HFFc6 (cell line): ENCODE results near the gene UNC13D. TPM values are rescaled to one million over a fixed set of nuclear protein-coding genes. Genes with fewer than 3 reads are reported as not detected.

ENCODE experiments used
- DNase-seq: peaks from one replicate; pipeline ENCODE4 v3.0.0-alpha.2; 2018
- H3K27ac Mint-ChIP-seq: 2 replicates; pipeline ENCODE4 v1.8.0; 2020; ENCODE audit warnings: mild to moderate bottlenecking, mixed read lengths
- H3K27me3 Mint-ChIP-seq: 2 replicates; pipeline ENCODE4 v1.8.0; 2021; ENCODE audit warnings: mild to moderate bottlenecking, moderate library complexity, mixed read lengths; ENCODE audit not compliant: insufficient read depth
- H3K36me3 Mint-ChIP-seq: 2 replicates; pipeline ENCODE4 v1.8.0; 2021; ENCODE audit warnings: low read depth, mixed read lengths
- H3K4me1 Mint-ChIP-seq: 2 replicates; pipeline ENCODE4 v1.8.0; 2020; ENCODE audit warnings: low read depth, mixed read lengths
- H3K4me3 Mint-ChIP-seq: 2 replicates; pipeline ENCODE4 v1.8.0; 2020; ENCODE audit warnings: mild to moderate bottlenecking, moderate library complexity, mixed read lengths
- H3K9me3 Mint-ChIP-seq: 2 replicates; pipeline ENCODE4 v1.8.0; 2020; ENCODE audit warnings: mild to moderate bottlenecking, mixed read lengths
- total RNA-seq, 6 experiments: library from RNA; stranded (reverse); fragmentation: NEBNext Ultra II Directional; extraction: Animal tissue kit (Norgen Biotek cat#: 25700); gene quantifications; 2 replicates in 1 of 6; 3 replicates in 5 of 6; pipeline ENCODE4 v1.2.3, GENCODE V29; 2021
- TF ChIP-seq, protein P1 (sequence below): fragments of 200-600 bp; sonication (generic); IDR thresholded peaks from 2 replicates; pipeline ENCODE4 v1.5.0; 2021; ENCODE audit warnings: antibody characterized with exemption, mild to moderate bottlenecking

The UNC13D gene
- total RNA-seq, 6 experiments from 2014 or later = 0.17 to 0.78 (median 0.24) TPM

DNA sequence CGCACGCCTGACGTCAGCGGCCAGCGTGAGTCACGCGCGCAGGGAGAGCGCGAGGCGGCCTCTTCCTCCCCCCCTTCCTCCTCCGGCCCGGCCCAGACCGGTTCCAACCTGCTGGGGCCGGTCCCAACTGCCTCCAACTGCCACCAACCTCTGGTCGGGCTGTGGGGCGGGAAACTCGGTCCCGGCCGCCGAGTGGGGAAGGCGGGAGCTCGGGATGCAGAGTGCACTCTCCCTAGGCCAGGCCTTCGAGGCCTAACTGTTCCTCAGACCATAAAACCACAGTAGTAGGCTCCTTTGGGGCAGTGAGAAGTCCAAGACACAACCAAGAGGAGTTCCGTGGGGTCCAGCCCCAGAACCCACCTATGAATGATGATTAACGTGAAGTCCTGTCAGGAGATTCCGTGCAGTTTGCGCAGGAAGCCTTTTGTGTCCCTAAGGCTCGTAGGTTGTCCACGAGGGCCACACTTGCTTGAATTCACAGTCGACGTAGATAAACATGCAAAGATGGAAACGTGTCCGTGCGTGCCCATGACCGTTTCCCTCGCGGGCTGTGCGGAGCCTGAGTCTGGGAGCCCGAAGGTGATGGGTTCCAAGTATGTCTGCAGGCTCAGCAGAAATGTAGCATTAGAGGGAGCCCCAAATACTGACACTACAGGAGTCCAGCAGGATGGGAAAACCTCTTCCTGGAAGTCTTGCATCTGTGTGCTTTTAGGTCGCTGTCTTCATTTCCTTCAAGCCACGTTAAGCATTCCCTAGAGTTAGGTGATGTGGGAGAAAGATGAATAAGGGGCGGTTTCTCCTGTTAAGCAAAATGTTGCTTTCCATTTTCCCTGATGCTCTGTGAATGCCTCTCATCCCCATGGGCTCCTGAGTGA lies 59.0 kb downstream of the UNC13D start:
- Mint-ChIP-seq H3K4me1 (peaks cover 38% of the 10 kb centered on the region), H3K27ac (peak overlapping the region; percentile 99), H3K9me3 (peaks cover 3% of the 10 kb centered on the region; the same call in 1 of the 2 replicates), H3K27me3 (no peaks in the 10 kb centered on the region), H3K4me3 (peak overlapping the region; percentile 88), H3K36me3 (peaks cover 16% of the 10 kb centered on the region)
- peak; percentile 78 for DNase-seq
- TF ChIP-seq, protein P1, sequence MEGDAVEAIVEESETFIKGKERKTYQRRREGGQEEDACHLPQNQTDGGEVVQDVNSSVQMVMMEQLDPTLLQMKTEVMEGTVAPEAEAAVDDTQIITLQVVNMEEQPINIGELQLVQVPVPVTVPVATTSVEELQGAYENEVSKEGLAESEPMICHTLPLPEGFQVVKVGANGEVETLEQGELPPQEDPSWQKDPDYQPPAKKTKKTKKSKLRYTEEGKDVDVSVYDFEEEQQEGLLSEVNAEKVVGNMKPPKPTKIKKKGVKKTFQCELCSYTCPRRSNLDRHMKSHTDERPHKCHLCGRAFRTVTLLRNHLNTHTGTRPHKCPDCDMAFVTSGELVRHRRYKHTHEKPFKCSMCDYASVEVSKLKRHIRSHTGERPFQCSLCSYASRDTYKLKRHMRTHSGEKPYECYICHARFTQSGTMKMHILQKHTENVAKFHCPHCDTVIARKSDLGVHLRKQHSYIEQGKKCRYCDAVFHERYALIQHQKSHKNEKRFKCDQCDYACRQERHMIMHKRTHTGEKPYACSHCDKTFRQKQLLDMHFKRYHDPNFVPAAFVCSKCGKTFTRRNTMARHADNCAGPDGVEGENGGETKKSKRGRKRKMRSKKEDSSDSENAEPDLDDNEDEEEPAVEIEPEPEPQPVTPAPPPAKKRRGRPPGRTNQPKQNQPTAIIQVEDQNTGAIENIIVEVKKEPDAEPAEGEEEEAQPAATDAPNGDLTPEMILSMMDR = no peak

DNA sequence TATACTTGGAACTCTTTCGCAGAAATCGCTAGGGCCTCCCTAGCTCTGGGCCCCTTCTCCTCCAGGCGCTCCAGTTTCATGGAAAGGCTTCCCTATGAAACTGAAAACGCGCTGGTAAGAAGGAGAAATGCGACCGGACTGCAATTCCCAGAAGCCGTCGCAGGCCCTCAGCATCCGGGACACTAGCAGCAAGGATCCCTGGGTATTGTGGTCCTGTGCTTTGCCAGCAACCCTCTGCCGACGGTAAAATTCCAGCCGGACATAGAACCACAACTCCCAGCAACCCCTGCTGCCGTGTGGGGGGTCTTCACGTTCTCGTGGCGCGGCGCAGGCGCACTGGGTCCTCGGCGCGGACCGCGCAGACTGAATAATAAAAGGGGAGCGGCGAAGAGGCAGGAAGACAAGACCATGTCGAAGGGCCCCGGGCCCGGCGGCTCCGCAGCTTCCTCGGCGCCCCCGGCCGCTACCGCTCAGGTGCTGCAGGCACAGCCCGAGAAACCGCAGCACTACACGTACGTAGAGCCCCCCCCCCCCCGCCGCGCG lies 59.7 kb downstream of the UNC13D start, which contains the start of gene UNK:
Gene UNK, plus strand, starts transcription at position 334 of the 543 bp plus-strand sequence. Its CDS starts 75 bp downstream, at position 409.
- DNase-seq = peak; percentile 99
- Mint-ChIP-seq H3K27ac (peak within 1 kb of the TSS; percentile 99), H3K4me1 (peaks cover 44% of the 10 kb centered on the region), H3K9me3 (peaks cover 7% of the 10 kb centered on the region), H3K36me3 (peaks cover 19% of the 10 kb centered on the region), H3K27me3 (peaks cover 2% of the 10 kb centered on the region), H3K4me3 (peak within 1 kb of the TSS; percentile 88)
- TF ChIP-seq, protein P1 = no peak

DNA sequence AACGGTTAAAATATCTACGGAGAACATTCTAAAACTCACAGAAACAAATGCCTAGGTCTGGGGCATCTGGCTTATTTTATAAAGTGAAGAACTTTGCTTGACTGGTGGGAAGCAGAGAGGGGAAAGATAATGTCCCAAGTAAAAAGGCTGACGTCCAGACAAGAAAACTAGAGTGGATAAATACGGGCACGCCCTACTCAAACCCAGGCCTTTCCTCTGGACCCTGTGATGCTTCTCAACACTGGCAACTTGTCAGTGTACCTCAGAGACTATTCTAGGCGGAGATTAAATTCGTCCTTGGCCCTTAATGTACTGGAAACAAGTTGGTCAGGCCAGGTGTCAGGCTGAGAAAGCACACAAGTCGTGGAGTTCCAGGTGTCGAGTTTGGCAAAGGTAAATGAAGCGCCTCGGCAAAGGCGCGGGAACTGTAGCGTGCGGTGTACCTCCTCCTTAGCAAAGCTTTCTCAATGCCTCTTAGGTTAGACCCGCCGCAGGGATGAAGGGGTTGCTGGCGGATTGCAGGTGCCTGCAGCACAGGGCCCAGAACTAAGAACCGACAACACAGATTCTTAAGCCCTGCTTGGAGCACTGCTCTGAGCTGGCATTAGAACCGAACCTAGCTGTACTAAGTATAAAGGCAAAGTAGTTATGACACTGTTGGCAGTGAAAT lies 60.3 kb downstream of the UNC13D start:
- Mint-ChIP-seq H3K36me3 (peaks cover 21% of the 10 kb centered on the region), H3K27me3 (peaks cover 3% of the 10 kb centered on the region), H3K27ac (peak overlapping the region; percentile 99), H3K4me1 (peaks cover 44% of the 10 kb centered on the region), H3K9me3 (peaks cover 9% of the 10 kb centered on the region), H3K4me3 (peak overlapping the region; percentile 88)
- TF ChIP-seq, protein P1 = no peak
- DNase-seq = no peak

DNA sequence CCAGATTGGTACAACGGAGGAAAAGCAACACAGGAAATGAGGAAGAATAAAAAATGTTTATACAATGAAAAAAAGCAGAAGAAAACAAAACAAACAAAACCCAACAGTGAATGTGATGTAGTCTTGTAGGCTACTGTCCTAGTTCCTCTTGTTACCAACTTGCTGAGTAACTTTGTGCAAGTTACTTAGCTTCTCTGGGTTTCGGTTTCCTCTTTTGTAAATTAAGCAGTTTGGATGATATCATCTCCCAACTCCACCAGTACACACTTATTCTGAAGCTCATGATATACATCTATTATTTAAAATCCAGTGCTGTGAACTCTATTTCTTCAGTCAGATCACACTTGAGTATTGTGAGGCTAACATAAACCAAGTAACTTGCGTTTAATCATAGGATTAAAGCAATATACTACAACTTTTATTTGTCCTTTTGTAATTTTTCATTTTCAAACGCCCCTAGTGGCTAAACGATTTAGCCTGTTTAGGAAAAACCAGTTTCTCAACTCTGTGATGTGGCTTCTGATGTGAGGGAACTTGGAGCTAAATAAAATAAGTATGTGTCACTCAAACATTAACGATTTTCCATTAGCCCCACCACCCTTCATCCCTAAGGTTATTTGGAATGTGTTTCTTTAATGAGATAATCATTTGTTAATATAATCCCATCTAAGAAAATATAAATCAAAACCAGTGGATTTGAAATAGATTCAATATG lies 61.0 kb downstream of the UNC13D start:
- H3K4me3 Mint-ChIP-seq = peak overlapping the region; percentile 88
- DNase-seq = peak; percentile 66
- peaks cover 10% of the 10 kb centered on the region for H3K27me3 Mint-ChIP-seq
- peaks cover 14% of the 10 kb centered on the region for H3K9me3 Mint-ChIP-seq
- H3K4me1 Mint-ChIP-seq = peaks cover 45% of the 10 kb centered on the region
- peaks cover 28% of the 10 kb centered on the region for H3K36me3 Mint-ChIP-seq
- peak overlapping the region; percentile 99 for H3K27ac Mint-ChIP-seq
- TF ChIP-seq, protein P1 = peak; percentile 90
